ENCODE measurements around the gene DCUN1D1.

DNA sequence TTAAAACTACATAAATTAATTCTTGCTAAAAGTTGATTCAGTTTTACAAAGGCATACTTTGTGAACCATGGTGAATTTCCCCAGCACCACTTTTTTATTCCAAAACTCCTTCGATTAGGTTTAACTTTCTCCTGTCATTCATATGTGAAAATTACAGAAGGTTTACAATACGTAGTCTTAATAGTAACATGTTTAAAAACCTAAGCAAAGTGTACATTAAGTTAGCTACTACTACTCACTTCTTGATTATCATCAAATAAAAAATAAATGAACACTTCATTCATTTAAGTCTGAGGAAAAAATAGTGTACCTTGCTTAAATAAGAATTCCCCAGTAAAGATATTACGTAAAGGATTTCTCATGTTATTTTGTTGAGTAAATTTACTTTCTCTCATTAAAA lies 38.6 kb downstream of the DCUN1D1 start:
- TF ChIP-seq CTCF (IDR thresholded peaks at IDR 0.05) (no peak), EP300 (IDR thresholded peaks at IDR 0.05) (no peak), POLR2AphosphoS5 (IDR thresholded peaks at IDR 0.05) (no peak)

Data from esophagus muscularis mucosa (tissue), 4 donors.